ENCODE data around the gene MROH9.
"Not testable (repeated sequence)": the region's sequence is repeated elsewhere in the genome, so short reads cannot be mapped to it uniquely, and the experiment has no call there.

Gene MROH9

DNA sequence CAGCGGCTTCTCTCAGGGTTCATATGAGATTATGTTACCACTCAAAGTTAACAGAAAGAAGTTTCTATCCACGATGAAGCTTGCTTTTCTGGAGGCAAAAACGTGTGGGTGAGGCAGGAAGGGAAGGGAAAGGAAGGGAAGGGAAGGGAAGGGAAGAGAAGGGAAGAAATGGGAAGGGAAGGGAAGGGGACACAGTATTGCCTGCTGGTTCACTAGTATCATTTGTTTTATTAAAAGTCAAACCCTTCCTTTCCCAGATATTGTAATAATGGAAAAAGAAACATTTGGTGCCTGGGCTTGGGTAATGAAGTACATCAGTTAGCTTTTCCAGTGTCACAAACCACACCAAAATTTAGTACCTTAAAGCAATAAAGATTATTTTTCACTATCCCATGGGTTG, 18.0 kb upstream of the MROH9 start:
- DNase-seq, result no peak
- Histone ChIP-seq H3K36me3 (ENCODE audit: control insufficient read depth, insufficient read depth, low read length) (no peaks in the 10 kb centered on the region), H3K9me3 (ENCODE audit: control insufficient read depth, low read length) (peaks cover 10% of the 10 kb centered on the region), H3K4me3 (ENCODE audit: insufficient read depth, low read depth, low read length, poor library complexity, severe bottlenecking) (no peak overlapping the region), H3K27ac (ENCODE audit: insufficient read depth, low read length, poor library complexity, severe bottlenecking) (no peak overlapping the region), H3K4me1 (ENCODE audit: control insufficient read depth, insufficient read depth, low read length, poor library complexity, severe bottlenecking) (no peaks in the 10 kb centered on the region), H3K27me3 (replicated peaks; ENCODE audit: control insufficient read depth, insufficient read depth, low read length, poor library complexity, severe bottlenecking) (no peaks in the 10 kb centered on the region)

DNA sequence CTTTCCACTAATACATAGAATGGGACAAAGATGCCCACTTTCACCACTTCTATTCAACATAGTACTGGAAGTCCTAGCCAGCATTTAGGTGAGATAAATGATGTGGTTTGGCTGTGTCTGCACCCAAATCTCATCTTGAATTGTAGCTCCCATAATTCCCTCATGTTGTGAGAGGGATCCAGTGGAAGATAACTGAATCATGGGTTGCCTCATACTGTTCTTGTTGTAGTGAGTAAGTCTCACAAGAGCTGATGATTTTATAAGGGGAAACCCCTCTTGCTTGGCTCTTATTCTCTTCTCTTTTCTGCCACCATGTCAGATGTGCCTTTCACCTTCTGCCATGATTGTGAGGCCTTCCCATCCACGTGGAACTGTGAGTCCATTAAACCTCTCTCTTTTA, 10.7 kb upstream of the MROH9 start:
- H3K27ac ChIP-seq (ENCODE audit: insufficient read depth, low read length, poor library complexity, severe bottlenecking); H3K4me1 ChIP-seq (ENCODE audit: control insufficient read depth, insufficient read depth, low read length, poor library complexity, severe bottlenecking); DNase-seq; H3K9me3 ChIP-seq (ENCODE audit: control insufficient read depth, low read length); H3K27me3 ChIP-seq (replicated peaks; ENCODE audit: control insufficient read depth, insufficient read depth, low read length, poor library complexity, severe bottlenecking); H3K36me3 ChIP-seq (ENCODE audit: control insufficient read depth, insufficient read depth, low read length); H3K4me3 ChIP-seq (ENCODE audit: insufficient read depth, low read depth, low read length, poor library complexity, severe bottlenecking): not testable (repeated sequence)

DNA sequence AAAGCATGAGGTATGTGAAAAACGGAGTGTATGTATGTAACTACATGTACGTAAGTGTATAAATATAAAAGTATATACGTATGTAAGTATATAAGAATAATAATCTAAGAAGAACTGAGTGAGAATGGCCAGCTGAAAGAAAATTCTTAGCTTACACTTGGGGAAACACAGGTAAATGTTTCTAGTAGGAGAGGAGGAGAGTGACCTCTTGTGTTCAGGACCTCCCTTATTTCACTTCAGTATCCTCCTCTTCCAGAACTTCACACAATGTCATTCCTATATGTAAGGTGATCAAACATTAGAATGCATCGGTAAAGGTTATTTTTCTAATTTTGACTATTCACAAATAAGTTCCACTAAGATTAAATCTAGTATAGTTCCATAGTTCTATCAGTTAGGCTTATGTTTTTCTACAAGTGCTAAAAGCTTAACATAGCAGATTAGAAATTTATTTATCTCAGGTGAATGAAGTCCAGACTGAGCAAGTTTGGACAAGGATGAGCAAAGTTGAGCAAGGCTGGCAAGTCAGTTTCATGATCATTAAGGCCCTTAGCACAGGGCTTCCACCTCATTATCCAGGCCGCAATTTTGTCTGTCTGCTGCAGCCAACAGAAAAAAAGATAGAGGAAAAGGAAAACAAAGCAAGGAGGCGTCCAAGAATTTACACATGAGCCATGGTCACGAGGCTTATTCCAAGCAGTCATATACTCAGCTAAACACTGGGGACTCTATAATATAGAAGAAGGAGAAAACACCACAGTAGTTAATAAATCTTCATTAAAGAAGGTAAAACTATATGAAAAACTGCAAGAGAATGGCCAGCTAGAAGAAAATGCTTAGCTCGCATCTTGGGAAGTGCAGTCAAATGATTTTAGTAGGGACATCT, 7.1 kb upstream of the MROH9 start:
- H3K4me3 ChIP-seq (ENCODE audit: insufficient read depth, low read depth, low read length, poor library complexity, severe bottlenecking), result no peak overlapping the region
- no peak for DNase-seq
- H3K4me1 ChIP-seq (ENCODE audit: control insufficient read depth, insufficient read depth, low read length, poor library complexity, severe bottlenecking), result no peaks in the 10 kb centered on the region
- no peaks in the 10 kb centered on the region for H3K27me3 ChIP-seq (replicated peaks; ENCODE audit: control insufficient read depth, insufficient read depth, low read length, poor library complexity, severe bottlenecking)
- no peak overlapping the region for H3K27ac ChIP-seq (ENCODE audit: insufficient read depth, low read length, poor library complexity, severe bottlenecking)
- H3K9me3 ChIP-seq (ENCODE audit: control insufficient read depth, low read length), result no peaks in the 10 kb centered on the region
- H3K36me3 ChIP-seq (ENCODE audit: control insufficient read depth, insufficient read depth, low read length), result no peaks in the 10 kb centered on the region

DNA sequence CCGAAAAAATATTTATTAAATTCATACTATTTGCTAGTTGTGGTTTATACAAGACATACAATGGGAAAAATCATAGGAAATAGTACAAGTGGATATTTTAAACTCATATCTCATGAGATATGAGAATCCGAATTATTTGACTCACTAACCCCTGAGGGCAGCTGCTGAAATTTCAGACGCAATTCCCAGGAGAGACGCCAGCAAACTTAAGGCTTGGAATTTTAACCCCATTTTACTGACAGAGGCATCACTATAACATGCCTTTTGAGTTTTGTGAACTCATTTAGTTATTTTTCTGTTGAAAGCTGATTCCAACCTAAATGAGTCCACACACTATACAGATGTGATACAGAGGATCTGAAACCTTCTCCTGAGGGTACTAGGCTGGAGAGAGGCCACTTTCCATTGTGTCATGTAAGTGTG, 5.9 kb upstream of the MROH9 start:
- no peaks in the 10 kb centered on the region for H3K4me1 ChIP-seq (ENCODE audit: control insufficient read depth, insufficient read depth, low read length, poor library complexity, severe bottlenecking)
- H3K9me3 ChIP-seq (ENCODE audit: control insufficient read depth, low read length), result no peaks in the 10 kb centered on the region
- no peaks in the 10 kb centered on the region for H3K36me3 ChIP-seq (ENCODE audit: control insufficient read depth, insufficient read depth, low read length)
- no peak for DNase-seq
- H3K4me3 ChIP-seq (ENCODE audit: insufficient read depth, low read depth, low read length, poor library complexity, severe bottlenecking), result no peak overlapping the region
- no peak overlapping the region for H3K27ac ChIP-seq (ENCODE audit: insufficient read depth, low read length, poor library complexity, severe bottlenecking)
- H3K27me3 ChIP-seq (replicated peaks; ENCODE audit: control insufficient read depth, insufficient read depth, low read length, poor library complexity, severe bottlenecking), result no peaks in the 10 kb centered on the region

DNA sequence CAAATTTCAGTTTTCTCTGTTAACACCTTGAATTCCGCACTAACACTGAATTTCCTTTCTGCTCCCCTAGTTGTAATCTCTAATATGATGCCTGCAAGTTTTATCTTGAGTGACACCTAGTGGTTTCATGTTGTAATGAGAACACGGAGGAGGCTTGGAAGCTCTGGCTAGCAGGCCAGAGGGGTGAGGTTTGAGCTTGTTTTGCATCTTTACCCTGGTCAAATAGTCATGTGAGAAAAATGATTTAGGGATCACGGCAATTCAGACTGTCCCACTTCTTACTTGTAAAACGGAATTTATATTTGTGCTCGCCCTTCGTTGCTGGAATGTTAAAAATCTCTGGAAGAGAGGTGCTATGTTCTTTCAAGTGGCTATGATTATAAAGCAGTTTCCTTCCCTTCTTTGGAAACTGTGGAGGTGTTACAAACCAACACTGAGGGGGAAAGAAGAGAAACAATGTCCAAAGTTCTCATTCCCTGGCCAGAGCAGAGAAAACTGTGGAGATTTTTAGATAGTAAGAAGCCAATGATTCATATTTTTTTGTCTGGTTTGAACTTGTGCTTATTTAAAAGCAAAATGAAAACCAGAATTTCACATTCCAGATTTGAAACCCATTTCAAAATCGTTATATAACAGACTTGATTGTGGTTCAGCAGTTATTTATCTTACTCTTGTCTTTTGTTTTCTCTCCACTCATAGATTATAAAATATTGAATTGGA, 5.3 kb upstream of the MROH9 start:
- Histone ChIP-seq H3K4me1 (ENCODE audit: control insufficient read depth, insufficient read depth, low read length, poor library complexity, severe bottlenecking) (no peaks in the 10 kb centered on the region), H3K27ac (ENCODE audit: insufficient read depth, low read length, poor library complexity, severe bottlenecking) (no peak overlapping the region), H3K9me3 (ENCODE audit: control insufficient read depth, low read length) (no peaks in the 10 kb centered on the region), H3K4me3 (ENCODE audit: insufficient read depth, low read depth, low read length, poor library complexity, severe bottlenecking) (no peak overlapping the region), H3K27me3 (replicated peaks; ENCODE audit: control insufficient read depth, insufficient read depth, low read length, poor library complexity, severe bottlenecking) (no peaks in the 10 kb centered on the region), H3K36me3 (ENCODE audit: control insufficient read depth, insufficient read depth, low read length) (no peaks in the 10 kb centered on the region)
- no peak for DNase-seq

DNA sequence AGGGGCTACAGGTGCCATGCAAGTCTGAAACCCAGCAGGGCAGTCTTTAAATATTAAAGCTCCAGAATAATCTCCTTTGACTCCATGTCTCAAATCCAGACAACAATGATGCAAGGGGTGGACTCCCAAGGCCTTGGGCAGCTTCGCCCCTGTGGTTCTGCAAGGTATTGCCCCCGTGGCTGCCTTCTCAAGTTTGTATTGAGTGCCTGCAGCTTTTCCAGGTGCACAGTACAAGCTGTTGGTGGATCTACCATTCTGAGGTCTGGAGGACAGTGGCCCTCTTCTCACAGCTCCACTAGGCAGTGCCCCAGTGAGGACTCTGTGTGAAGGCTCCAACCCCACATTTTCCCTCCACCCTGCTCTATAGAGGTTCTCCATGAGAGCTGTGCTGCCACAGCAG, 3.7 kb upstream of the MROH9 start:
- no peak overlapping the region for H3K4me3 ChIP-seq (ENCODE audit: insufficient read depth, low read depth, low read length, poor library complexity, severe bottlenecking)
- no peaks in the 10 kb centered on the region for H3K9me3 ChIP-seq (ENCODE audit: control insufficient read depth, low read length)
- no peaks in the 10 kb centered on the region for H3K4me1 ChIP-seq (ENCODE audit: control insufficient read depth, insufficient read depth, low read length, poor library complexity, severe bottlenecking)
- no peaks in the 10 kb centered on the region for H3K27me3 ChIP-seq (replicated peaks; ENCODE audit: control insufficient read depth, insufficient read depth, low read length, poor library complexity, severe bottlenecking)
- DNase-seq, result no peak
- no peak overlapping the region for H3K27ac ChIP-seq (ENCODE audit: insufficient read depth, low read length, poor library complexity, severe bottlenecking)
- H3K36me3 ChIP-seq (ENCODE audit: control insufficient read depth, insufficient read depth, low read length), result no peaks in the 10 kb centered on the region

DNA sequence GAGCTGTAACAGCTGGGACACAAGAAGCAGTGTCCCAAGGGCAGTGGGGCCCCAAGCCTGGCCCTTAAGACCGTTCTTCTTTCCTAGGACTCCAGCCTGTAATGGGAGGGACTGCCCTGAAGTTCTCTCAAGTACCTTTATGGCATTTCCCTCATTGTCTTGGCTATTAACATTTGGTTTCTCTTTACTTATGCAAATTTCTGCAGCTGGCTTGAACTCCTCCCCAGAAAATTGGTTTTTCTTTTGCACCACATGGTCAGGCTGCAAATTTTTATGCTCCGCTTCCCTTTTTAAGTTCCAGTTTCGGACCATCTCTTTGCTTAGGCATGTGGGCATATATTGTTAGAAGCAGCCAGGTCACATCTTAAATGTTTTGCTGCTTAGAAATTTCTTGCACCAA, 3.1 kb upstream of the MROH9 start:
- Histone ChIP-seq H3K9me3 (ENCODE audit: control insufficient read depth, low read length) (no peaks in the 10 kb centered on the region), H3K27me3 (replicated peaks; ENCODE audit: control insufficient read depth, insufficient read depth, low read length, poor library complexity, severe bottlenecking) (no peaks in the 10 kb centered on the region), H3K27ac (ENCODE audit: insufficient read depth, low read length, poor library complexity, severe bottlenecking) (no peak overlapping the region), H3K36me3 (ENCODE audit: control insufficient read depth, insufficient read depth, low read length) (no peaks in the 10 kb centered on the region), H3K4me3 (ENCODE audit: insufficient read depth, low read depth, low read length, poor library complexity, severe bottlenecking) (no peak overlapping the region), H3K4me1 (ENCODE audit: control insufficient read depth, insufficient read depth, low read length, poor library complexity, severe bottlenecking) (no peaks in the 10 kb centered on the region)
- no peak for DNase-seq

DNA sequence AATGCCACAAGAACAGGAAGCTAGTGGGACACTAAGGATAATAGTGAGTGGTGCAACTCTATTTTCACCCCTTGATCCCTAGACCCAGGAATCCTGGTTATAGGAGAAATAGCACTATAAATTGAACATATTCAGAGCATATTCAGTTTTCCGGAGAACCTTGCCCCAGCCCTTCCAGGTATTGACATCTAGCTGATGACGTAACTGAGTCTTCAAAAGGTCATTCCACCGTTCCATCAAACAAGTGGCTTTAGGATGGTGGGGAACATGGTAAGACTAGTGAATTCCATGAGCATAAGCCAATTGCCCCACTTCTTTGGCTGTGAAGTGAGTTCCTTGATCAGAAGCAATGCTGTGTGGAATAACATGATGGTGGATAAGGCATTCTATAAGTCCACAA, 2.9 kb downstream of the MROH9 start:
- Histone ChIP-seq H3K27me3 (replicated peaks; ENCODE audit: control insufficient read depth, insufficient read depth, low read length, poor library complexity, severe bottlenecking) (no peaks in the 10 kb centered on the region), H3K9me3 (ENCODE audit: control insufficient read depth, low read length) (no peaks in the 10 kb centered on the region), H3K36me3 (ENCODE audit: control insufficient read depth, insufficient read depth, low read length) (no peaks in the 10 kb centered on the region), H3K27ac (ENCODE audit: insufficient read depth, low read length, poor library complexity, severe bottlenecking) (no peak overlapping the region), H3K4me3 (ENCODE audit: insufficient read depth, low read depth, low read length, poor library complexity, severe bottlenecking) (no peak overlapping the region), H3K4me1 (ENCODE audit: control insufficient read depth, insufficient read depth, low read length, poor library complexity, severe bottlenecking) (no peaks in the 10 kb centered on the region)
- no peak for DNase-seq

DNA sequence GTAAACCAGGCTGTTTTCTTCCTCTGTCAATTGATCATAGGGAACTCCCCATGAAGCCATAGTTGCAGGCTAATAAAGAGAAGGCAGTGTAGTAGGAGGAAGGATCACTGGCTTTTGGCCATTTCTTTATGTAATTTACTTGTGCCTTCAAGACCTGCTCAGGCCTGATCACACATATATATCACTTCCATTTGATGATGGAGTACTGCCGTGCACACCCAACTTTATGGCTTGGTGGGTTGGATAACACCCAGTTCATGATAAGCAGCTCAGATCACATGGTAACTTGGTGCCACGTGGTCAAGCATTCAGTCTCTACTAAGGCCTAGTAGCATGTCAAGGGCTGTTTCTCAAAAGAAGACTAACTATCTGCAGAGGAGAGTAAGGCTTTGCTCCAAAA, 4.1 kb downstream of the MROH9 start:
- no peaks in the 10 kb centered on the region for H3K36me3 ChIP-seq (ENCODE audit: control insufficient read depth, insufficient read depth, low read length)
- H3K4me1 ChIP-seq (ENCODE audit: control insufficient read depth, insufficient read depth, low read length, poor library complexity, severe bottlenecking), result no peaks in the 10 kb centered on the region
- H3K27me3 ChIP-seq (replicated peaks; ENCODE audit: control insufficient read depth, insufficient read depth, low read length, poor library complexity, severe bottlenecking), result no peaks in the 10 kb centered on the region
- H3K9me3 ChIP-seq (ENCODE audit: control insufficient read depth, low read length), result no peaks in the 10 kb centered on the region
- no peak overlapping the region for H3K4me3 ChIP-seq (ENCODE audit: insufficient read depth, low read depth, low read length, poor library complexity, severe bottlenecking)
- no peak for DNase-seq
- H3K27ac ChIP-seq (ENCODE audit: insufficient read depth, low read length, poor library complexity, severe bottlenecking), result no peak overlapping the region

DNA sequence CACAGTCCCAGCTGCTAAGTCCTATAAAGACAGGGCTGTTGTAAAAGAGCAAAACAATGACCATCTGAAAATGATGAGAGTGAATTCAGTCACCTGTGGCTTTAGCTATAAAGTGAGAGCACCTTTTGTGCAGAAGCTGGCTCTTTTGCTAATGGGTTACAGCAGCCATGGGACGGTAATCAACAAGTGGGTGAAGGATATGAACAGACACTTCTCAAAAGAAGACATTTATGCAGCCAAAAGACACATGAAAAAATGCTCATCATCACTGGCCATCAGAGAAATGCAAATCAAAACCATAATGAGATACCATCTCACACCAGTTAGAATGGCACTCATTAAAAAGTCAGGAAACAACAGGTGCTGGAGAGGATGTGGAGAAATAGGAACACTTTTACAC, 16.4 kb downstream of the MROH9 start:
- not testable (repeated sequence) for H3K27me3 ChIP-seq (replicated peaks; ENCODE audit: control insufficient read depth, insufficient read depth, low read length, poor library complexity, severe bottlenecking); H3K9me3 ChIP-seq (ENCODE audit: control insufficient read depth, low read length); H3K4me3 ChIP-seq (ENCODE audit: insufficient read depth, low read depth, low read length, poor library complexity, severe bottlenecking); H3K4me1 ChIP-seq (ENCODE audit: control insufficient read depth, insufficient read depth, low read length, poor library complexity, severe bottlenecking); H3K27ac ChIP-seq (ENCODE audit: insufficient read depth, low read length, poor library complexity, severe bottlenecking); H3K36me3 ChIP-seq (ENCODE audit: control insufficient read depth, insufficient read depth, low read length); DNase-seq
